ENCODE results near the gene ASPDH.

ASPDH gene

DNA sequence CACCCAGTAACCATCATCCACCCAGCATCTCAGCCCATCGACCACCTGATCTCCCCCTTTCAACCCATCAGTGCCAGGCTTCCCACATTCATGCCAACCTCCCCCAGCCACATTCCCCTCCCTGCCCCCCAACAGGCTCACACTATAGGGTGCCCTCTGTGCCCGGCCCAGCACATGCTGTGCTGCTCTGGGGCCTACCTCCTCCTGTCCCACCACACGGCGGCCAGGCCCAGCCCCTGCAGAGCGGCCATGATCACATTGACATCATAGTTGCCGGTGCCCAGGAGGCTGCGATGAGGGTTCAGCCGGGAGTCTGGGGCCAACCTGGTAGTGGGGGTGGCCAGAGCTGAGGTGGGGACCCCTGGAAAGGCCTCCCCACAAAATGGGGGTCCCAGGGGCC, 6.3 kb downstream of the ASPDH start:
- H3K36me3 ChIP-seq = peaks cover 7% of the 10 kb centered on the region
- H3K9me3 ChIP-seq = no peaks in the 10 kb centered on the region
- TF ChIP-seq, protein P1, sequence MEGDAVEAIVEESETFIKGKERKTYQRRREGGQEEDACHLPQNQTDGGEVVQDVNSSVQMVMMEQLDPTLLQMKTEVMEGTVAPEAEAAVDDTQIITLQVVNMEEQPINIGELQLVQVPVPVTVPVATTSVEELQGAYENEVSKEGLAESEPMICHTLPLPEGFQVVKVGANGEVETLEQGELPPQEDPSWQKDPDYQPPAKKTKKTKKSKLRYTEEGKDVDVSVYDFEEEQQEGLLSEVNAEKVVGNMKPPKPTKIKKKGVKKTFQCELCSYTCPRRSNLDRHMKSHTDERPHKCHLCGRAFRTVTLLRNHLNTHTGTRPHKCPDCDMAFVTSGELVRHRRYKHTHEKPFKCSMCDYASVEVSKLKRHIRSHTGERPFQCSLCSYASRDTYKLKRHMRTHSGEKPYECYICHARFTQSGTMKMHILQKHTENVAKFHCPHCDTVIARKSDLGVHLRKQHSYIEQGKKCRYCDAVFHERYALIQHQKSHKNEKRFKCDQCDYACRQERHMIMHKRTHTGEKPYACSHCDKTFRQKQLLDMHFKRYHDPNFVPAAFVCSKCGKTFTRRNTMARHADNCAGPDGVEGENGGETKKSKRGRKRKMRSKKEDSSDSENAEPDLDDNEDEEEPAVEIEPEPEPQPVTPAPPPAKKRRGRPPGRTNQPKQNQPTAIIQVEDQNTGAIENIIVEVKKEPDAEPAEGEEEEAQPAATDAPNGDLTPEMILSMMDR (IDR thresholded peaks at IDR 0.05) = no peak
- no peak overlapping the region for H3K4me3 ChIP-seq (ENCODE audit: low read depth in 1 of 2, low read length in 1 of 2)
- H3K27me3 ChIP-seq = no peaks in the 10 kb centered on the region
- no peak overlapping the region for H3K27ac ChIP-seq
- H3K4me1 ChIP-seq (ENCODE audit: control insufficient read depth in 1 of 2, insufficient read depth in 1 of 2, low read depth in 1 of 2, low read length in 1 of 2) = peaks cover 6 to 9% of the 10 kb centered on the region in 2 experiments

DNA sequence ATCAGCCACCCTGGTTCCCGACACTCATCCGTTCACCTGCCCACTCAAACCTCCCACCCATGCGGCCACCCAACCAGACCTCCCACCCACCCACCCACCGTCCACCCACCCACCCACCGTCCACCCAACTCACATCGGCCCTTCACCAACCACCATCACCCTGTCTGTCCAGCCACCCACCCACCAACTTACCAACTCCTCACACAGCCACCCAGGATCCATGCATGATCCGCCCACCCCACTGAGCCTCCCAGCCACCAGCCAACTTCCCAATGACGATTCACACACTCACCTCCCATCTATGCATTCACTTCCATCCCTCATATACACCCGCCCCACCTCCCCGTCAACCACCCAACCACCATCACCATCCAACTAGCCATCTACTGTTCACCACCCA, 7.0 kb downstream of the ASPDH start:
- Histone ChIP-seq H3K27me3 (no peaks in the 10 kb centered on the region), H3K9me3 (no peaks in the 10 kb centered on the region), H3K27ac (no peak overlapping the region), H3K4me1 (ENCODE audit: control insufficient read depth in 1 of 2, insufficient read depth in 1 of 2, low read depth in 1 of 2, low read length in 1 of 2) (peaks cover 6 to 9% of the 10 kb centered on the region in 2 experiments), H3K4me3 (ENCODE audit: low read depth in 1 of 2, low read length in 1 of 2) (no peak overlapping the region), H3K36me3 (peaks cover 7% of the 10 kb centered on the region)
- TF ChIP-seq, protein P1 (IDR thresholded peaks at IDR 0.05) = no peak

DNA sequence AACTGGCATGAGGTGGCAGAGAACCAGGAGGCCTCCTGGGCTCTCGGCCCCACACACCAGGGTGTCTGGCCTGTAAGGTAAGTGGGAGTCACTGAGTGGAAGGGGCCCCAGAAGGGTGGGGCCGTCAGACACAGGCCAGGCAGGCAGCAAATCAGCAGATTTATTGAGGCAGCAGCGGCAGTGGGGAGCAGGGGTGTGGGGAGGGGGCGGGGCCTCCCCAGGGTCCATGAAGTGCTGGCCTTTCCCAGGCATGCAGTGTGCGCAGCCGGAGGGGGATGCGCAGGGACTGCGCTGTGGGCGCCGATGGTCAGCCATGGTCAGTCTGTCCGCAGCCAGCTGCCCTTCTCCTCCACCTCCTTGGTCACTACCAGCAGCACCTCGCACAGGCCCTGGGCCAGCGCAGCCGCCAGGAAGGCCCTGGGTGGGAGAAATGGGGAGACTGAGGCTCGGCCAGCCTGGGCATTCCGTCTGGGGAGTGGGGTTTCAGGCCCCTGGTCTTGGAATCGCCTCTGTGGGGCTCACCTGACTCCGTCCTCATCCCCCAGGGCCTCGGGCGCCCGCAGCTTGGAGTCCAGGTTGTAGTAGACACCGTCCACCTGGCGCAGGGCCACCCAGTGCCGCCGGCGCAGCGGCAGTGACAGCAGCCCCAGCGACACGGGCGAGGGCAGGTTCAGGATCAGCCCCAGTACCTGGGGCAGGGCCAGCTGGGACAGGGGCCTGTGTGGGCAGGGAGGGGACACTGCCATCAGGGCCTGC, 7.7 kb downstream of the ASPDH start:
- Histone ChIP-seq H3K4me3 (ENCODE audit: low read depth in 1 of 2, low read length in 1 of 2) (no peak overlapping the region), H3K4me1 (ENCODE audit: control insufficient read depth in 1 of 2, insufficient read depth in 1 of 2, low read depth in 1 of 2, low read length in 1 of 2) (peaks cover 6 to 8% of the 10 kb centered on the region in 2 experiments), H3K27me3 (no peaks in the 10 kb centered on the region), H3K9me3 (no peaks in the 10 kb centered on the region), H3K27ac (no peak overlapping the region), H3K36me3 (peaks cover 7% of the 10 kb centered on the region)
- TF ChIP-seq, protein P1 (IDR thresholded peaks at IDR 0.05) = no peak

DNA sequence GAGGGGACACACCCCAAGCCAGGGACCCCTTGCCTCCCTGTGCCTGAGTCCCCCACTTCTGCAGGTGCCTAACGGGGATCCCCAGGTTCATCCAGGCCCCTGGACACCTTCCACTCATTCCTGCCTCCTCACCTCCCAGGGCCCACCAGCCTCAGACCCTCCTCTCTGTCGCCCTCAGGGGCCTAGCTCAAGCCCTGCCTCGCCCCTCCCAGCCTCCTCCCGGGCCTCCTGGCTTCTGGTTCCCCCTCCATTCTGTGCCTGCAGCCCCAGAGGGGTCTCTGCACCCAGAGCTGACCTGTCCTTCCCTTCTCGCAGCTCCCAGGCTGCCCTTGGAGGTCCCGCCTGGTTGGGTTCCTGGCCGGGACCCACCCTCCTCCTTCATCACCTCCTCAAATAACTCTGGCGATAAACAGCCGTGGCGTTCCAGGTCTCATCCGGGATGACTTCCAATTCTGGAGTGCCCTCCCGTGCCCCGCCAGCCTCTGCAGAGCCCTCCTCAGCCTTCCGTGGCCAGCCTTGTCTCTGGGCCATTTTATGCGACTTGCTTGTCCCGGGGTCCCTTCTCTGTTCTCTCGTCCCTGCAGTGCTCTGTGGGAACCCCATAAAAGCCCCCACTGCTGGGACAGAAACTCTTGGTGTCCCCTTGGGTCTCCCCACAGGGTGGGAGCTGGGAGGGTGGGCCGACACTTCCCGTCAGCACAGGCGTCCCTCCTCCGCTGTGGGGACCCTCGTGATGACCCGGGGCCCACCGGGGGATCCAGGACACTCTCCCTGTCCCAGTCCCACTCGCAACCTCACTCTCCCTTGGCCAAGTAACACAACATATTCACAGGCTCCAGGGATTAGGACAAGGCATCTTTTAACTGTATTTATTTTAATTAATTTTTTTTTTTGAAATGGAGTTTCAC, 11.9 kb downstream of the ASPDH start:
- Histone ChIP-seq H3K4me3 (ENCODE audit: low read depth in 1 of 2, low read length in 1 of 2) (no peak overlapping the region), H3K27me3 (no peaks in the 10 kb centered on the region), H3K4me1 (ENCODE audit: control insufficient read depth in 1 of 2, insufficient read depth in 1 of 2, low read depth in 1 of 2, low read length in 1 of 2) (no peaks in the 10 kb centered on the region), H3K36me3 (peaks cover 7% of the 10 kb centered on the region), H3K9me3 (no peaks in the 10 kb centered on the region), H3K27ac (no peak overlapping the region)
- TF ChIP-seq, protein P1 (IDR thresholded peaks at IDR 0.05) = no peak

DNA sequence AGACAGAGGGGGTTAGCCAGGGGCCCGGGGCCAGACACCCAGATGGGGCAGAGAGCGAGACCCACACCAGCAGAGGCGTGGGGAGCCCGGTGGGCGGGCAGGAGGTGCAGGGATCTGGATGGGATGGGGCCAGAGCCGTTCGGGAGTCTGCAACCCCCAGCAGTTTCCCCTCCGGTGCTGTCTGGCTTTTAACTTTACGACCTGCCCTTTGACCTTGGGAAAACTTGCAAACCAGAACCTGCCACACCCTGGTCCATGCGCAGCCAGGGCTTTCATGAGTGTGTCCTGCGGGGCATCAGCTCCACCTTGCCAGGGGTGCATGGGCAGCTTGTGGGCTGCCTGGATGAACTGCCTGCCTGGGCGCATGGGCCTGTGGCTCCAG, 12.5 kb downstream of the ASPDH start:
- Histone ChIP-seq H3K27me3 (no peaks in the 10 kb centered on the region), H3K36me3 (peaks cover 4% of the 10 kb centered on the region), H3K27ac (no peak overlapping the region), H3K4me3 (ENCODE audit: low read depth in 1 of 2, low read length in 1 of 2) (no peak overlapping the region), H3K4me1 (ENCODE audit: control insufficient read depth in 1 of 2, insufficient read depth in 1 of 2, low read depth in 1 of 2, low read length in 1 of 2) (no peaks in the 10 kb centered on the region), H3K9me3 (no peaks in the 10 kb centered on the region)
- TF ChIP-seq, protein P1 (IDR thresholded peaks at IDR 0.05) = no peak

All from neutrophil (primary cell).